Activated T-cell treated with anti-CD3 and anti-CD28 coated beads, Interleukin-2, amount 50 U/mL, for 4 hours (primary cell): ENCODE results near the gene CHERP. TPM values are rescaled to one million over a fixed set of nuclear protein-coding genes. Genes with fewer than 3 reads are reported as not detected.

Experiments used
- ATAC-seq, 2 donors: fragments of 200-7000 bp; cut with Tn5 transposase; one replicate each; pipeline ENCODE4 v1.10.0; 2021
- DNase-seq: peaks from one replicate; pipeline ENCODE4 v3.0.0-alpha.2; 2020
- H3K27me3 Mint-ChIP-seq: one replicate; pipeline ENCODE4 v1.8.0; 2021; ENCODE audit warnings: low read depth, mixed read lengths
- H3K36me3 Mint-ChIP-seq: one replicate; pipeline ENCODE4 v1.8.0; 2022; ENCODE audit warnings: mixed read lengths; ENCODE audit not compliant: insufficient read depth
- H3K4me1 Mint-ChIP-seq: one replicate; pipeline ENCODE4 v1.8.0; 2021; ENCODE audit warnings: low read depth, mixed read lengths
- H3K4me3 Mint-ChIP-seq: one replicate; pipeline ENCODE4 v1.8.0; 2021; ENCODE audit warnings: mild to moderate bottlenecking, moderate library complexity, mixed read lengths
- H3K9me3 Mint-ChIP-seq: one replicate; pipeline ENCODE4 v1.8.0; 2021; ENCODE audit warnings: mixed read lengths
- total RNA-seq, 3 donors: library from RNA; stranded (reverse); gene quantifications; one replicate each; pipeline ENCODE4 v1.2.1, GENCODE V29; 2021

Gene CHERP
- total RNA-seq, 3 donors from 2014 or later, result 98.7 to 107 (median 103) TPM

DNA sequence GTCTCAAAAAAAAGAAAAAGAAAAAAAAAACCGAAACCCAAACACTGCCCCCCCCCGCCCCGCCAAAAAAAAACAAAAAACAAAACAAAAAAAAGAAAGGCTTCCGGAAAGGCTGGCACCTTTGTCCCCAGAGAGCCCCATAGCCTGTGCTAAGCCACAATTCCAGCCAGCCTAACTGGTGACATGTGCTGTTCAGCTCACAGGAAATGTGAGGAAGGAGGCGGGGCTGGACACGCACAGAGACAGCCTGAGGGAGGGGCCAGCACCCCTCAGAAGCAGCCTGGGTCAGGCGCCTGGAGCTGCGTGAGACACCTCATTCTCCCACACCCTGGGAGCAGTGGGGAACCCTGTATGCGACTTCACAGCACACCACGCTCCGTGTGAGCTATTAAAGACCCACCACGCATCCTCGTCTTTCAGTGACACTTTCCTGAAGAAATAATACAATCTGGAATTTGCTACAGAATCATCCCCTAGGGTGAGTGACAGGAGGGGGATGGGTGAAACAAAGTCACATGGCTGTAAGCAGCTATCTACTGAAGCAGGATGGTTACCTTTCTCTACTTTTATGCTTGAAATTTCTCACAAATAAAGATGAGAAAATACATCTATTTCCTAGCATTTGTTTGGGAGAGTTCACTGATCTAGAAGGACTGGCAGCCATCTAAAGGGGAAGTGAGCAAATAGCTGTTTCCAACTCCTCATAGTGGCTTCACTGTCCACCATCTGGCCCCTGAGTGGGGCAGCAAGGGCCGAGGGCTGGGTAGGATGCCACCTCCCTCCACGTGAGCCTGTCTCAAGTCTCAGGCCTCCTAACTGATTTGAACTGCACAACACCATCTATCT is 42.2 kb upstream of the CHERP start:
- peaks cover 84% of the 10 kb centered on the region for H3K4me1 Mint-ChIP-seq
- ATAC-seq (peak; percentile 82), DNase-seq (peak; percentile 81)
- H3K9me3 Mint-ChIP-seq, result no peaks in the 10 kb centered on the region
- H3K27me3 Mint-ChIP-seq, result no peaks in the 10 kb centered on the region
- H3K36me3 Mint-ChIP-seq, result peaks cover 2% of the 10 kb centered on the region
- H3K4me3 Mint-ChIP-seq, result peak overlapping the region; percentile 77

DNA sequence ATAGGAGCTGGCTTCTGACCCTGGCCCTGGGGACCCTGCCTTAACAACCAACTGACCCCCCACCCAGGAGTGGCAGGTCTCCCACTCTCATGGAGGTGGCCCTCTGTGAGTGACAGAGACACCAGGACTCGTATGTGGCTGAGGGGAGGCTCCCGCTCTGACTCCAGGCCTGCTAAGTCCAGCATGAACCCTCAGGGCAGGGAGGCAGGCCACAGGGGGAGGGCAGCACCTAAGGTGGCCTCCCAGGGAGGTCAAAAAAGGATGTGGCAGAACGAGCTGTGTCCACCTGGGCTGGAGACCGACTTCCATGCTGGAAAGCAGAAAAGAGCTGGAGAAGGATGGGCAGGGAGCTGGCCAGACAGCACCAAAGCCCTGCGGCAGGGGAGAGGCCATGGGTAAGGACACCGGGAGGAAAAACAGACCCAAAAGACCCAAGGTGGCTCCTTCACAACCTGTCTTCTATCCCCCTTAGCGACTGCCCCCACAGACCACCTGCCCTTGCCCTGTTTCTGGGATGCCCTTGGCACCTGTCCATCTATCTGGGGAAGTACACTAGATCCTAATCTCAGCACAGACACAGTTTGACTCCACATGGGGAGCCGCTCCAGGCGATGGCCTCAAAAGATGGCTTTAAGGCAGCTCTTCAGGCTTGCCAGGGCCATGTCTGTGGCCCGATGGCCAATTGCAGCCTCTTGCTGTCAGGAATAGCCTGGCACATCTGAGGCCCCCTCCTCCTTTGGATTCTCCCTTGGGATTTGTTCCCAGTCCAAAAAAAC is 40.4 kb upstream of the CHERP start:
- Mint-ChIP-seq H3K36me3 (peaks cover 9% of the 10 kb centered on the region), H3K27me3 (no peaks in the 10 kb centered on the region), H3K4me1 (peaks cover 72% of the 10 kb centered on the region), H3K4me3 (no peak overlapping the region), H3K9me3 (no peaks in the 10 kb centered on the region)
- no peak for DNase-seq
- ATAC-seq, result no peak

GRCh38 chr19:16581971-16582343 is 39.7 kb upstream of the CHERP start:
- no peak for DNase-seq
- no peaks in the 10 kb centered on the region for H3K27me3 Mint-ChIP-seq
- no peaks in the 10 kb centered on the region for H3K9me3 Mint-ChIP-seq
- H3K4me3 Mint-ChIP-seq, result no peak overlapping the region
- peaks cover 11% of the 10 kb centered on the region for H3K36me3 Mint-ChIP-seq
- peaks cover 65% of the 10 kb centered on the region for H3K4me1 Mint-ChIP-seq
- no peak for ATAC-seq

GRCh38 chr19:16581145-16581970 is 39.1 kb upstream of the CHERP start:
- no peak for DNase-seq
- peaks cover 13% of the 10 kb centered on the region for H3K36me3 Mint-ChIP-seq
- H3K4me1 Mint-ChIP-seq, result peaks cover 59% of the 10 kb centered on the region

DNA sequence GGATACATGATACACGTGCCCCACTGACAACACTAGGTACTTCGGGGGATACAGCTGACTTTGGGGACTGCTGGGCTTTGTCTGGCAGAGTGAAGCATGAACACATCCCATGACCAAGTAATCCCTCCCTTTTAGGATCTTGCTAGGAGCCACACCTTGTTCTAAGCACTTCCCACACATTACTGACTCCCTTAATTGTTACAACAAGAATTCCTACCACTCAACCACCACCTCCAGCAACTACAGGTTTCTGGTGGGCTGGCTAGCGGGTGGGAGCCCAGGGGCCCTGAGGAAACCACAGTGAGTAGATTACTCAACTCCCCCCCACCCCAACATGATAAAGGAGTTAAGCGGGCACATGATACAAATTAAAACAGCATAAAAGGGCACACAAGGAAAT is 37.1 kb upstream of the CHERP start:
- H3K9me3 Mint-ChIP-seq, result no peaks in the 10 kb centered on the region
- peaks cover 17% of the 10 kb centered on the region for H3K36me3 Mint-ChIP-seq
- ATAC-seq, result no peak
- no peaks in the 10 kb centered on the region for H3K27me3 Mint-ChIP-seq
- H3K4me3 Mint-ChIP-seq, result no peak overlapping the region
- DNase-seq, result no peak
- peaks cover 49% of the 10 kb centered on the region for H3K4me1 Mint-ChIP-seq

More at GRCh38 chr19:16581145-16581970, 39.1 kb upstream of the CHERP start:
- Mint-ChIP-seq H3K4me3 (no peak overlapping the region), H3K27me3 (no peaks in the 10 kb centered on the region), H3K9me3 (no peaks in the 10 kb centered on the region)
- ATAC-seq, result no peak

- Mint-ChIP-seq H3K4me1 (peaks cover 43% of the 10 kb centered on the region), H3K36me3 (peaks cover 17% of the 10 kb centered on the region), H3K4me3 (no peak overlapping the region), H3K27me3 (no peaks in the 10 kb centered on the region), H3K9me3 (no peaks in the 10 kb centered on the region)
- DNase-seq (no peak), ATAC-seq (no peak)
Observed at GRCh38 chr19:16577531-16577985, 35.3 kb upstream of the CHERP start.

DNA sequence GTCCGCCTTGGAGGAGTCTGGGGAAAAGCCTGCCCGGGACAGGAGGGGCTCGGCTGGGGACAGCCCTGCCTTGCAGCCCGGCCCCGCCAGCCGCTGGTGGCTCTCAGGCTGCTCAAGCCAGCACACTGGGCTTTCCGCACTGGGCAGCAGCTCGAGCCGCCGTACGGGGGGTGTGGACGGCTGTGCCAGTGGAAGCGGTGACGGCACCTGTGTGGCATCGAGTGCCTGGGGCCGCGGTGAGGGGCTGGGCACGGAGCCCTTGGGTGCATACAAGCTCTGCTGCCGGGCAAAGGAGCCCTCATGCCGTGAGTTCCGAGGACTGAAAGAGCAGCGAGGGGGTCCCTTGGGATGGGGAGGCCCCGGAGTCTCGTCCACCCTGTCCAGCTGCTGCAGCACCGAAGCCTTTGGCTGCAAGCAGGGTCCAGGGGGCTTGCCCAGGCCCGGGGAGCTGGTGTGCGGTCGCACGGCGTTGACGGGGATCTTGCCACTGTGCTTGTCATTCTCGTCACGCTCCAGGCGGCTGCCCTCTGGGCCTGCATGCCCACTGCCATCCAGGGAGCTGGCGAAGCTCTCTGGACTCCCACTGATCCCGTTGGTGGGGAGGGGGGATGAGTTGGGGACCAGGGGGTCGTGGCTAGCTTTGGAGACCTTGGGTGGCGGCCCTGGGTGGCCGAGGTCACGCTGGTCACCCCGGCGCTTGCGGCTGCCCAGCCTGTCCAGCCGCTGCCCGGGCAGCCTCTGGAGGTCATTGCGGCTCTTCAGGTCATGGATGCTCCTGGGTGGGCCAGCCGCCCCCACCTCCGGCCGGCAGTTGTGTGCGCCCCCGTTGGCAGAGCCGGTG is 34.7 kb upstream of the CHERP start:
- Mint-ChIP-seq H3K27me3 (no peaks in the 10 kb centered on the region), H3K36me3 (peaks cover 19% of the 10 kb centered on the region), H3K4me1 (peaks cover 43% of the 10 kb centered on the region), H3K4me3 (no peak overlapping the region), H3K9me3 (no peaks in the 10 kb centered on the region)
- no peak for DNase-seq
- ATAC-seq, result no peak

- no peaks in the 10 kb centered on the region for H3K27me3 Mint-ChIP-seq
- H3K36me3 Mint-ChIP-seq, result peaks cover 19% of the 10 kb centered on the region
- ATAC-seq (no peak), DNase-seq (no peak)
- H3K9me3 Mint-ChIP-seq, result no peaks in the 10 kb centered on the region
- H3K4me3 Mint-ChIP-seq, result no peak overlapping the region
- H3K4me1 Mint-ChIP-seq, result peaks cover 46% of the 10 kb centered on the region
Observed at GRCh38 chr19:16575861-16576689, 33.8 kb upstream of the CHERP start.

- Mint-ChIP-seq H3K27me3 (no peaks in the 10 kb centered on the region), H3K9me3 (no peaks in the 10 kb centered on the region), H3K4me1 (peaks cover 47% of the 10 kb centered on the region), H3K4me3 (no peak overlapping the region), H3K36me3 (peaks cover 17% of the 10 kb centered on the region)
- ATAC-seq (no peak), DNase-seq (no peak)
Observed at GRCh38 chr19:16575282-16575681, 33.0 kb upstream of the CHERP start.

GRCh38 chr19:16573925-16574324 is 31.7 kb upstream of the CHERP start:
- peaks cover 45% of the 10 kb centered on the region for H3K4me1 Mint-ChIP-seq

DNA sequence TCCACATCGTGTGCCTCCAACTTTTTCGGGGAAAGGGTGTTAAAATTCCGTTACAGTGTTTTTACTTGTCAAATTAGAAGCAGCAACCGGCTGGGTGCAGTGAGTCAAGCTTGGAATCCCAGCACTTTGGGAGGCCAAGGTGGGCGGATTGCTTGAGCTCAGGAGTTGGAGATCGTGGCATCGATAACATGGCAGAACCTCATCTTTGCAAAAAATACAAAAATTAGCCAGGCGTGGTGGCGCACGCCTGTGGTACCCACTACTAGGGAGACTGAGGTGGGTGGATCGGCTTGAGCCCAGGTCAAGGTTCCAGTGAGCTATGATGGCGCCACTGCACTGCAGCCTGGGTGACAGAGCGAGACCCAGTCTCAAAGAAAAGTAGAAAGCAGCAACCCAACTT is 31.1 kb upstream of the CHERP start:
- Mint-ChIP-seq H3K27me3 (no peaks in the 10 kb centered on the region), H3K36me3 (peaks cover 16% of the 10 kb centered on the region), H3K4me3 (peak overlapping the region; percentile 99), H3K9me3 (no peaks in the 10 kb centered on the region), H3K4me1 (peaks cover 45% of the 10 kb centered on the region)
- DNase-seq, result no peak
- no peak for ATAC-seq

More at GRCh38 chr19:16573925-16574324, 31.7 kb upstream of the CHERP start:
- no peak for ATAC-seq
- DNase-seq, result no peak
- peaks cover 19% of the 10 kb centered on the region for H3K36me3 Mint-ChIP-seq
- H3K27me3 Mint-ChIP-seq, result no peaks in the 10 kb centered on the region
- peak overlapping the region; percentile 99 for H3K4me3 Mint-ChIP-seq
- no peaks in the 10 kb centered on the region for H3K9me3 Mint-ChIP-seq

- Mint-ChIP-seq H3K27me3 (no peaks in the 10 kb centered on the region), H3K4me3 (peak within 1 kb of the TSS; percentile 99), H3K36me3 (peaks cover 16% of the 10 kb centered on the region)
Observed at GRCh38 chr19:16572332-16573211, 30.3 kb upstream of the CHERP start, which contains the start of gene SLC35E1. TSS of gene SLC35E1 (minus strand) at chr19:16572415. CDS start at chr19:16572364, 51 bp downstream.

More at GRCh38 chr19:16572332-16573211, 30.3 kb upstream of the CHERP start, which contains the start of gene SLC35E1:
- peak; percentile 93 to 96 for ATAC-seq
- peaks cover 47% of the 10 kb centered on the region for H3K4me1 Mint-ChIP-seq
- no peaks in the 10 kb centered on the region for H3K9me3 Mint-ChIP-seq
- peak; percentile 87 for DNase-seq
